Small intestine (tissue), 7 donors: Measurements from ENCODE around the gene OR51A2. TPM values are rescaled to one million over a fixed set of nuclear protein-coding genes. Genes with fewer than 3 reads are reported as not detected.

ENCODE experiments used
- DNase-seq, 2 donors: peaks; one replicate each; pipeline versions ENCODE4 v3.0.0 to v3.0.0-alpha.2; 2013
- FAIRE-seq: peaks from 2 replicates; lab custom pipeline; 2012; peaks lifted over from hg19 to GRCh38; lab: Jason Lieb, UNC
- H3K27ac ChIP-seq, 3 donors: one replicate each; pipeline ENCODE4 v1.5.1; 2013; ENCODE audit warnings: low read length in 2 of 3, mild to moderate bottlenecking in 2 of 3, control low read depth in 1 of 3, inconsistent platforms in 1 of 3, low read depth in 1 of 3, moderate library complexity in 1 of 3
- H3K27me3 ChIP-seq, 3 donors: one replicate each; pipeline ENCODE4 v1.6.1; 2013; ENCODE audit warnings: low read length in 3 of 3, inconsistent platforms in 1 of 3; ENCODE audit not compliant: control insufficient read depth in 3 of 3, insufficient read depth in 3 of 3
- H3K36me3 ChIP-seq, 3 donors: one replicate each; pipeline ENCODE4 v1.6.1; 2013; ENCODE audit warnings: low read length in 3 of 3, inconsistent platforms in 1 of 3, low read depth in 1 of 3, mild to moderate bottlenecking in 1 of 3, moderate library complexity in 1 of 3; ENCODE audit not compliant: control insufficient read depth in 3 of 3, insufficient read depth in 2 of 3
- H3K4me1 ChIP-seq, 3 donors: one replicate each; pipeline ENCODE4 v1.6.1; 2013; ENCODE audit warnings: low read length in 2 of 3, inconsistent platforms in 1 of 3, low read depth in 1 of 3, mild to moderate bottlenecking in 1 of 3, moderate library complexity in 1 of 3; ENCODE audit not compliant: control insufficient read depth in 3 of 3, insufficient read depth in 2 of 3
- H3K4me3 ChIP-seq, 3 donors: one replicate each; pipeline ENCODE4 v1.5.1; 2013; ENCODE audit warnings: low read length in 3 of 3, control low read depth in 1 of 3, inconsistent platforms in 1 of 3, low read depth in 1 of 3, mild to moderate bottlenecking in 1 of 3, moderate library complexity in 1 of 3
- H3K9me3 ChIP-seq, 2 donors: one replicate each; pipeline ENCODE4 v1.6.1; 2013; ENCODE audit warnings: low read depth in 1 of 2, low read length in 1 of 2; ENCODE audit not compliant: control insufficient read depth in 2 of 2, insufficient read depth in 1 of 2
- WGBS, 3 donors: extraction: QIAGEN DNeasy Blood & Tissue Kit; methylation state at CpG; one replicate each; pipeline ENCODE4 v1.1.7; 2013; 5-methylcytosine and 5-hydroxymethylcytosine counted together
- polyA plus RNA-seq, 4 donors: library from polyadenylated mRNA; stranded (reverse) in 3 of 4; unstranded in 1 of 4; fragments of 200-250 nt in 3 of 4; fragments of 120-200 nt in 1 of 4; gene quantifications; one replicate each; pipeline versions ENCODE4 v1.2.1 to v1.2.3, GENCODE V29; 2013
- donor health status: healthy with polysubstance abuse.
- donor health status: control.
- donor health status: control.
- donor health status: Bipolar disorder and iron deficiency.
- donor health status: healthy.

The OR51A2 gene
- polyA plus RNA-seq, 4 donors: not detected

- Histone ChIP-seq H3K9me3 (no peaks in the 10 kb centered on the region), H3K27me3 (no peaks in the 10 kb centered on the region), H3K4me3 (no peak overlapping the region), H3K36me3 (no peaks in the 10 kb centered on the region), H3K27ac (no peak overlapping the region), H3K4me1 (no peaks in the 10 kb centered on the region)
- DNase-seq (no peak), FAIRE-seq (no peak)
- WGBS, 3 donors: 52 to 91% (median 74%) methylated on average over 1 of the region's 1 CpG
Measured at GRCh38 chr11:4962816-4963215, 7.3 kb upstream of the OR51A2 start.

- H3K27me3 ChIP-seq: no peaks in the 10 kb centered on the region
- H3K4me1 ChIP-seq: no peaks in the 10 kb centered on the region
- no peaks in the 10 kb centered on the region for H3K9me3 ChIP-seq
- no peaks in the 10 kb centered on the region for H3K36me3 ChIP-seq
- no peak for DNase-seq
- H3K4me3 ChIP-seq: no peak overlapping the region
- H3K27ac ChIP-seq: no peak overlapping the region
- WGBS, 3 donors: 58 to 73% (median 59%) methylated on average over 3 of the region's 3 CpGs
- FAIRE-seq: no peak
Measured at GRCh38 chr11:4960877-4961276, 5.4 kb upstream of the OR51A2 start.

- DNase-seq: no peak
- 73 to 86% (median 75%) methylated on average over 4 of the region's 4 CpGs for WGBS, 3 donors
- Histone ChIP-seq H3K4me3 (no peak overlapping the region), H3K9me3 (no peaks in the 10 kb centered on the region), H3K27me3 (no peaks in the 10 kb centered on the region), H3K36me3 (no peaks in the 10 kb centered on the region), H3K27ac (no peak overlapping the region), H3K4me1 (no peaks in the 10 kb centered on the region)
- FAIRE-seq: no peak
Measured at GRCh38 chr11:4957396-4957795, 1.9 kb upstream of the OR51A2 start.

- Histone ChIP-seq H3K4me3 (no peak within 1 kb of the TSS), H3K4me1 (no peaks in the 10 kb centered on the region), H3K9me3 (no peaks in the 10 kb centered on the region), H3K27me3 (no peaks in the 10 kb centered on the region), H3K27ac (no peak within 1 kb of the TSS), H3K36me3 (no peaks in the 10 kb centered on the region)
- DNase-seq: no peak
- FAIRE-seq: no peak
Measured at GRCh38 chr11:4947505-4947904, 8.0 kb downstream of the OR51A2 start, which contains the start of gene OR51A4. Gene OR51A4 (minus strand): TSS chr11:4947605. CDS start chr11:4947100, 505 bp downstream.

GRCh38 chr11:4936745-4937144 lies 18.8 kb downstream of the OR51A2 start:
- 70 to 84% (median 75%) methylated on average over 3 of the region's 3 CpGs for WGBS, 3 donors
- no peaks in the 10 kb centered on the region for H3K4me1 ChIP-seq
- no peaks in the 10 kb centered on the region for H3K27me3 ChIP-seq
- no peak for FAIRE-seq
- no peak overlapping the region for H3K4me3 ChIP-seq
- H3K36me3 ChIP-seq: no peaks in the 10 kb centered on the region
- no peak for DNase-seq
- H3K27ac ChIP-seq: no peak overlapping the region
- H3K9me3 ChIP-seq: no peaks in the 10 kb centered on the region

GRCh38 chr11:4932751-4933150 lies 22.8 kb downstream of the OR51A2 start:
- DNase-seq (no peak), FAIRE-seq (no peak)
- Histone ChIP-seq H3K27me3 (no peaks in the 10 kb centered on the region), H3K36me3 (no peaks in the 10 kb centered on the region), H3K27ac (no peak overlapping the region), H3K4me3 (no peak overlapping the region), H3K9me3 (no peaks in the 10 kb centered on the region), H3K4me1 (no peaks in the 10 kb centered on the region)
- 80 to 83% (median 81%) methylated on average over 4 of the region's 4 CpGs for WGBS, 3 donors

GRCh38 chr11:4926608-4927007 lies 28.9 kb downstream of the OR51A2 start:
- no peak for DNase-seq
- Histone ChIP-seq H3K27me3 (no peaks in the 10 kb centered on the region), H3K27ac (no peak overlapping the region), H3K4me1 (no peaks in the 10 kb centered on the region), H3K4me3 (no peak overlapping the region), H3K36me3 (no peaks in the 10 kb centered on the region), H3K9me3 (no peaks in the 10 kb centered on the region)
- no peak for FAIRE-seq

GRCh38 chr11:4924239-4924638 lies 31.3 kb downstream of the OR51A2 start, which contains the start of gene OR51G1:
Gene OR51G1 (minus strand): TSS chr11:4924339. CDS start chr11:4924339, 0 bp downstream.
- DNase-seq (no peak), FAIRE-seq (no peak)
- Histone ChIP-seq H3K4me1 (no peaks in the 10 kb centered on the region), H3K9me3 (no peaks in the 10 kb centered on the region), H3K4me3 (no peak within 1 kb of the TSS), H3K27me3 (no peaks in the 10 kb centered on the region), H3K27ac (no peak within 1 kb of the TSS), H3K36me3 (no peaks in the 10 kb centered on the region)
- 63 to 76% (median 71%) methylated on average over 1 of the region's 1 CpG for WGBS, 3 donors

- no peak for FAIRE-seq
- no peaks in the 10 kb centered on the region for H3K9me3 ChIP-seq
- no peaks in the 10 kb centered on the region for H3K4me1 ChIP-seq
Measured at GRCh38 chr11:4922304-4922703, 33.2 kb downstream of the OR51A2 start.

More at GRCh38 chr11:4922304-4922703, 33.2 kb downstream of the OR51A2 start:
- no peaks in the 10 kb centered on the region for H3K27me3 ChIP-seq
- WGBS, 3 donors: 34 to 58% (median 43%) methylated on average over 1 of the region's 1 CpG
- no peak for DNase-seq
- H3K4me3 ChIP-seq: no peak overlapping the region
- H3K27ac ChIP-seq: no peak overlapping the region
- H3K36me3 ChIP-seq: no peaks in the 10 kb centered on the region
